Calu3 (cell line): Measurements from ENCODE around the gene ETNK2. TPM values are rescaled to one million over a fixed set of nuclear protein-coding genes. Genes with fewer than 3 reads are reported as not detected.
A peak's percentile ranks its signal among the peaks of the same experiment; 100 is the strongest.

Experiments
- BruUV-seq: library from RNA; stranded (reverse); fragments of 400-500 nt; replicated peaks from 2 replicates; lab custom pipeline; 2021; lab: Mats Ljungman, UMichigan
- CTCF ChIA-PET: fragments of 300-600 bp; sonication (Branson Sonifier 250); formaldehyde crosslinking; loops from one replicate; lab custom pipeline; 2022; ENCODE audit warnings: antibody characterized with exemption; lab: Charles Lee
- DNase-seq: peaks from one replicate; pipeline ENCODE4 v3.0.0; 2022
- H3K27ac Mint-ChIP-seq: one replicate; pipeline ENCODE4 v1.8.0; 2022; ENCODE audit warnings: mixed read lengths; ENCODE audit not compliant: unreplicated experiment
- H3K27me3 Mint-ChIP-seq: one replicate; pipeline ENCODE4 v1.8.0; 2022; ENCODE audit warnings: mixed read lengths; ENCODE audit not compliant: unreplicated experiment
- H3K36me3 Mint-ChIP-seq: one replicate; pipeline ENCODE4 v1.8.0; 2022; ENCODE audit warnings: mild to moderate bottlenecking, moderate library complexity, mixed read lengths; ENCODE audit not compliant: insufficient read depth, unreplicated experiment
- H3K4me1 Mint-ChIP-seq: one replicate; pipeline ENCODE4 v1.8.0; 2022; ENCODE audit warnings: mild to moderate bottlenecking, low read depth, mixed read lengths; ENCODE audit not compliant: unreplicated experiment
- H3K4me3 Mint-ChIP-seq: one replicate; pipeline ENCODE4 v1.8.0; 2022; ENCODE audit warnings: mild to moderate bottlenecking, low read depth, moderate library complexity, mixed read lengths; ENCODE audit not compliant: unreplicated experiment
- H3K9me3 Mint-ChIP-seq: one replicate; pipeline ENCODE4 v1.8.0; 2022; ENCODE audit warnings: low read depth, mixed read lengths; ENCODE audit not compliant: unreplicated experiment
- intact Hi-C: fragments of 100-400 bp; cut with micrococcal nuclease; formaldehyde crosslinking; loops from one replicate; pipeline ENCODE4 v1.10.0; 2022; ENCODE audit not compliant: unreplicated experiment
- total RNA-seq: library from RNA; stranded (reverse); gene quantifications from 2 replicates; pipeline ENCODE4 v1.2.3, GENCODE V29; 2022
- TF ChIP-seq, protein P1 (sequence below): fragments of 200-600 bp; IDR thresholded peaks from one replicate; pipeline ENCODE4 v1.8.0; 2022; ENCODE audit warnings: antibody characterized with exemption; ENCODE audit not compliant: unreplicated experiment

The ETNK2 gene
- total RNA-seq, 1 experiment from 2014 or later, result 5.0 TPM

DNA sequence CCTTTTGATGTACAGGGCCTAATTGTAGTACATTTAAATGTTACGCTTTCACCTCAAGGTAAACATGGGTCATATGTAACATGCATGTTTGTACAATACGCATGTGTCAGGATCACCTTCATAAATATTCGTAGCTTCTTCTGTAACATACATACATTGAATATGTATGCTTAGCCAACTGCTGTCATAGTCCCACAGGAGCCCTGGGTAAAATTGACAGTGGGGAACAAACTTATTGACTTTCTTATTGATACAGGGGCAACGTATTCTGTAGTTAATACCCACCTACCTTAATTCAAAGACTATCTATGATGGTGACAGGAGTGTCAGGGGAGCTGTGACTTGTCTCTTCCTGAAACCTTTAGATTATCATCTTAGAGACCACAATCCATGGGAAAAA lies 18.0 kb upstream of the ETNK2 start:
- intact Hi-C loops, result no loop called here
- no peak for DNase-seq
- H3K27me3 Mint-ChIP-seq, result no peaks in the 10 kb centered on the region
- H3K4me1 Mint-ChIP-seq, result no peaks in the 10 kb centered on the region
- H3K27ac Mint-ChIP-seq, result no peak overlapping the region
- BruUV-seq, result no TSS peak
- H3K4me3 Mint-ChIP-seq, result no peak overlapping the region
- peaks cover 3% of the 10 kb centered on the region for H3K9me3 Mint-ChIP-seq
- peaks cover 8% of the 10 kb centered on the region for H3K36me3 Mint-ChIP-seq
- CTCF ChIA-PET, result no interaction called here
- TF ChIP-seq, protein P1, sequence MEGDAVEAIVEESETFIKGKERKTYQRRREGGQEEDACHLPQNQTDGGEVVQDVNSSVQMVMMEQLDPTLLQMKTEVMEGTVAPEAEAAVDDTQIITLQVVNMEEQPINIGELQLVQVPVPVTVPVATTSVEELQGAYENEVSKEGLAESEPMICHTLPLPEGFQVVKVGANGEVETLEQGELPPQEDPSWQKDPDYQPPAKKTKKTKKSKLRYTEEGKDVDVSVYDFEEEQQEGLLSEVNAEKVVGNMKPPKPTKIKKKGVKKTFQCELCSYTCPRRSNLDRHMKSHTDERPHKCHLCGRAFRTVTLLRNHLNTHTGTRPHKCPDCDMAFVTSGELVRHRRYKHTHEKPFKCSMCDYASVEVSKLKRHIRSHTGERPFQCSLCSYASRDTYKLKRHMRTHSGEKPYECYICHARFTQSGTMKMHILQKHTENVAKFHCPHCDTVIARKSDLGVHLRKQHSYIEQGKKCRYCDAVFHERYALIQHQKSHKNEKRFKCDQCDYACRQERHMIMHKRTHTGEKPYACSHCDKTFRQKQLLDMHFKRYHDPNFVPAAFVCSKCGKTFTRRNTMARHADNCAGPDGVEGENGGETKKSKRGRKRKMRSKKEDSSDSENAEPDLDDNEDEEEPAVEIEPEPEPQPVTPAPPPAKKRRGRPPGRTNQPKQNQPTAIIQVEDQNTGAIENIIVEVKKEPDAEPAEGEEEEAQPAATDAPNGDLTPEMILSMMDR, result no peak

DNA sequence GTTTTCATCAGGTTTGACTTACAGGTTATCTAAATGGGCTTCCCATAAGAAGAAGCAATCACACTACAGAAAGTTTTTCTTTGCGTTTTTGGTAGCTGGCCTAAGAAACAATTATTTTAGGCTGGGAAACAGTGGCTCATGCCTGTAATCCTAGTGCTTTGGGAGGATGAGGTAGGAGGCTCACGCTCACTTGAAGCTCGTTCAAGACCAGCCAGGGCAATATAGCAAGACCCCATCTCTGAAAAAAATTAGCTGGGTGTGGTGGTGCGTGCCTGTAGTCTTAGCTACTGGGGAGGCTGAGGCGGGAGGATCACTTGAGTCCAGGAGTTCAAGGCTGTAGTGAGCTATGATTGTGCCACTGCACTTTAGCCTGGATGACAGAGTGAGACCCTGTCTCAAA lies 15.9 kb upstream of the ETNK2 start:
- intact Hi-C loops, result no loop called here
- TF ChIP-seq, protein P1, result no peak
- Mint-ChIP-seq H3K4me1 (no peaks in the 10 kb centered on the region), H3K4me3 (no peak overlapping the region), H3K36me3 (peaks cover 8% of the 10 kb centered on the region), H3K27me3 (no peaks in the 10 kb centered on the region), H3K9me3 (peaks cover 3% of the 10 kb centered on the region), H3K27ac (no peak overlapping the region)
- no TSS peak for BruUV-seq
- DNase-seq, result no peak
- CTCF ChIA-PET, result interaction anchor here (1.9 kb wide), 1 partner anchor 31 kb away, joined by 5 read pairs; no protein-coding TSS in a partner anchor

DNA sequence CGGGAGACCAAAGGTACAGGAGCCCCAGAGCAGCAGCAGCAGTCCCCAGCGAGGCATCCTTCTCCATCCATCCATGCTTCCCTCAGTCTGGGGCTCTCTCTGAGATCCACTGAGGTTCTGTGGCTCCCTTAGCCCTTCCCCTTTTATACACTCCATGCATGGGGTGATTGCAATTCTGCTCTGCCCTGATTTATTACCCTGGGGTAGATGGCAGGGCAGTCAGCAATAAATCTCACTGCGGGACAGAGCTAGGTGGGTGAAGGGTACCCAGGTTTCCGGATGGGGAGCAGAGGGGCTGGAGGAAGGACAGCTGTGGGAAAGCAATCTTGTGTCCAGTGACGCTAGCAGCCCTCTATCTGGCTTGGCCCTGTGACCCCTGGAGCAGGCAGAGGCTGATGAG lies 14.4 kb upstream of the ETNK2 start, which contains the start of gene REN:
Gene REN, minus strand, starts transcription at position 119 of the 400 bp plus-strand sequence. Its CDS starts 44 bp downstream, at position 75.
- Mint-ChIP-seq H3K36me3 (no peaks in the 10 kb centered on the region), H3K9me3 (peaks cover 3% of the 10 kb centered on the region), H3K4me3 (no peak within 1 kb of the TSS), H3K4me1 (no peaks in the 10 kb centered on the region), H3K27me3 (no peaks in the 10 kb centered on the region), H3K27ac (no peak within 1 kb of the TSS)
- TF ChIP-seq, protein P1, result no peak
- CTCF ChIA-PET, result interaction anchor here (0.6 kb wide), 2 partner anchors 108 to 327 kb away, joined by 3 to 4 read pairs; no protein-coding TSS in a partner anchor
- no TSS peak for BruUV-seq
- DNase-seq, result no peak
- intact Hi-C loops, result no loop called here

DNA sequence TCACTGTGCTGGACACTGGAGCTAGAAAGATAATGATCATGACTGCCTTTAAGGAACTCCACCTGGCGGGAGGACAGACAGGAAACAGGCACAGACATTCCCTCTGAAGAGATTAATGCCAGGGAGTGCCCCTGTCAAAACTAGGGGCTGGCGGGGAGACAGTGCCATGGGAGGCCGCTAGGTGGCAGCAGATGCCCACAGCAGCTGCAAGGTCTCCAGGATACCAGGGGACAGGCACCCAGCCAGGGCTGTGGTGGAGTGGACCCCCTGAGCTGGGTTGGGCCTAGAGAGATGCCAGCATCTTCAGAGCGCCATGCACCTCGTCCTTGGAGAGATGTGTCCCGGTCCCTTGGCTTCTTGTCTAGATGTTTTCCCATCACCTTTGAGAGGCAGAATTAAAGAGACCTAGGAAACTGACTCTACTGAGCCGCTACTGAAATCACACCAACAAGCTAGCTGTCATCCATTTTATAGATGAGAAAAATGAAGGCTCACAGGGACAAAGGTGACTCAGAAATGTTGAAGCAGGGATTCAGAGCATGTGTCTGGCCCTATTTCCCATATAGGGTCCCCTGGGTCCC lies 10.7 kb upstream of the ETNK2 start:
- Mint-ChIP-seq H3K36me3 (no peaks in the 10 kb centered on the region), H3K9me3 (peaks cover 3% of the 10 kb centered on the region), H3K27ac (no peak overlapping the region), H3K27me3 (peaks cover 15% of the 10 kb centered on the region), H3K4me1 (no peaks in the 10 kb centered on the region), H3K4me3 (no peak overlapping the region)
- peak; percentile 94 for DNase-seq
- no TSS peak for BruUV-seq
- TF ChIP-seq, protein P1, result peak; percentile 99
- CTCF ChIA-PET, result interaction anchor here (0.7 to 2.9 kb wide), 18 partner anchors 11 to 302 kb away, joined by 3 to 58 read pairs (median 6); partner anchors contain the start of genes ETNK2, GOLT1A, KISS1 and SNRPE
- intact Hi-C loops, result loop anchor here (1.0 kb wide), 4 partner anchors 36 to 301 kb away; partner anchors contain the start of gene SNRPE
